Glutamatergic neuron (in vitro differentiated cells): Measurements from ENCODE around the gene TNFAIP1. TPM values are rescaled to one million over a fixed set of nuclear protein-coding genes. Genes with fewer than 3 reads are reported as not detected.

Experiments
- DNase-seq: peaks from one replicate; pipeline ENCODE4 v3.0.0; 2022
- H3K27ac Mint-ChIP-seq: one replicate; pipeline ENCODE4 v1.8.0; 2020; ENCODE audit warnings: mild to moderate bottlenecking, mixed read lengths, inconsistent platforms; ENCODE audit not compliant: unreplicated experiment
- H3K27me3 Mint-ChIP-seq: one replicate; pipeline ENCODE4 v1.8.0; 2020; ENCODE audit warnings: mild to moderate bottlenecking, moderate library complexity, mixed read lengths, inconsistent platforms; ENCODE audit not compliant: unreplicated experiment
- H3K36me3 Mint-ChIP-seq: one replicate; pipeline ENCODE4 v1.8.0; 2020; ENCODE audit warnings: mild to moderate bottlenecking, mixed read lengths, inconsistent platforms; ENCODE audit not compliant: unreplicated experiment
- H3K4me1 Mint-ChIP-seq: one replicate; pipeline ENCODE4 v1.8.0; 2020; ENCODE audit warnings: mild to moderate bottlenecking, low read depth, mixed read lengths, inconsistent platforms; ENCODE audit not compliant: unreplicated experiment
- H3K4me3 Mint-ChIP-seq: one replicate; pipeline ENCODE4 v1.8.0; 2020; ENCODE audit warnings: mild to moderate bottlenecking, mixed read lengths, inconsistent platforms; ENCODE audit not compliant: unreplicated experiment
- H3K9me3 Mint-ChIP-seq: one replicate; pipeline ENCODE4 v1.8.0; 2020; ENCODE audit warnings: mild to moderate bottlenecking, moderate library complexity, mixed read lengths, inconsistent platforms; ENCODE audit not compliant: unreplicated experiment
- total RNA-seq: library from RNA; stranded (reverse); fragmentation: NEBNext Ultra II Directional; extraction: Animal tissue kit (Norgen Biotek cat#: 25700); gene quantifications from one replicate; pipeline ENCODE4 v1.2.1, GENCODE V29; 2021; ENCODE audit not compliant: unreplicated experiment
- TF ChIP-seq, protein P1 (sequence below): fragments of 200-600 bp; sonication (generic); IDR thresholded peaks from one replicate; pipeline ENCODE4 v1.5.0; 2021; ENCODE audit not compliant: partially characterized antibody, unreplicated experiment

The TNFAIP1 gene
- total RNA-seq, 1 donor from 2014 or later: 111 TPM

DNA sequence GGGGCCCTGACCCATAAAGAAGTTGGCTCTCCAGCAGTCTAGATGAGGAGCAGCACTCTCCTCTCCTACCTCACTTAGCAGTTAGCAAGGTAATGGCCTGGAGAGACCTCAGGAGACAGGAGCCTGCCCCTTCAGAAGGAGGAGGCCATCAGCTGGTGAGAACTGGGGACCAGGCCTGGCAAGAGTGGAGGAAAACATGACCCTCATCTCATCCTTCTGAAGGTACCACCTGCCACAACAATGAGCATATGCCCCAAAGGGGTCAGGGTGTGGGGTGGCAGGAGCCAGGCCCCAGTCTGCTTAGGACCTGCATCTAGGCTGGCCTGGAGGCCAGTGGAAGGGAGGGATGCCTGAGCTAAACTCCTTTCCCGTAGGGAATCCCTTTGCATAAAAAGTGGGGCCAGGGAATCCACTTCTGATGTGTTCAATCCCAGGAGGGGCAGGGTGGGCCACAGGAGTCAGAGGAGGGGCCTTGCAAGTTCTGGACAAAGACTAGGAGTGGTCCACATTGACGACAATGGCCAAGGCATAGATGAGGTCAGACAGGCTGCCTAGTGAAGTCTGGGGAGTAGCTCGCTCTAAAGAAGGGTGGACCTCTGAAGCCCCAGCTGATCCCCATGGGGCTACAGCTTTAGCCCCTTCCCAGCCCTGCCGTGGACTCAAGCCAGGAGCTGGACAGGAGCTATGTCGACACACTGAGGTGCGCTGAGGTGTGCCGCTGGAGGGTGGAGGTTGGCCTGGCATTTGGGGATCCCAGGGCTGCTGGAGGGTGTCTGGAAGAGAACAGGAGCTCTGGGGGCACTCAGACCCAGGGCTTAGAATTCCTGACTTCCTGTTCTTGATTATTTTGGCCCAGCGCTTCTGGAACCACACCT lies 28.5 kb downstream of the TNFAIP1 start:
- Mint-ChIP-seq H3K27ac (no peak overlapping the region), H3K4me1 (no peaks in the 10 kb centered on the region), H3K36me3 (no peaks in the 10 kb centered on the region), H3K4me3 (no peak overlapping the region), H3K9me3 (no peaks in the 10 kb centered on the region), H3K27me3 (peaks cover 3% of the 10 kb centered on the region)
- TF ChIP-seq, protein P1, sequence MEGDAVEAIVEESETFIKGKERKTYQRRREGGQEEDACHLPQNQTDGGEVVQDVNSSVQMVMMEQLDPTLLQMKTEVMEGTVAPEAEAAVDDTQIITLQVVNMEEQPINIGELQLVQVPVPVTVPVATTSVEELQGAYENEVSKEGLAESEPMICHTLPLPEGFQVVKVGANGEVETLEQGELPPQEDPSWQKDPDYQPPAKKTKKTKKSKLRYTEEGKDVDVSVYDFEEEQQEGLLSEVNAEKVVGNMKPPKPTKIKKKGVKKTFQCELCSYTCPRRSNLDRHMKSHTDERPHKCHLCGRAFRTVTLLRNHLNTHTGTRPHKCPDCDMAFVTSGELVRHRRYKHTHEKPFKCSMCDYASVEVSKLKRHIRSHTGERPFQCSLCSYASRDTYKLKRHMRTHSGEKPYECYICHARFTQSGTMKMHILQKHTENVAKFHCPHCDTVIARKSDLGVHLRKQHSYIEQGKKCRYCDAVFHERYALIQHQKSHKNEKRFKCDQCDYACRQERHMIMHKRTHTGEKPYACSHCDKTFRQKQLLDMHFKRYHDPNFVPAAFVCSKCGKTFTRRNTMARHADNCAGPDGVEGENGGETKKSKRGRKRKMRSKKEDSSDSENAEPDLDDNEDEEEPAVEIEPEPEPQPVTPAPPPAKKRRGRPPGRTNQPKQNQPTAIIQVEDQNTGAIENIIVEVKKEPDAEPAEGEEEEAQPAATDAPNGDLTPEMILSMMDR: no peak
- DNase-seq: no peak

- TF ChIP-seq, protein P1: no peak
- H3K9me3 Mint-ChIP-seq: no peaks in the 10 kb centered on the region
- DNase-seq: no peak
- H3K4me1 Mint-ChIP-seq: no peaks in the 10 kb centered on the region
- H3K4me3 Mint-ChIP-seq: no peak within 1 kb of the TSS
- H3K27ac Mint-ChIP-seq: peak within 1 kb of the TSS; percentile 59
- no peaks in the 10 kb centered on the region for H3K36me3 Mint-ChIP-seq
- H3K27me3 Mint-ChIP-seq: peaks cover 4% of the 10 kb centered on the region
These were observed 29.3 kb downstream of the TNFAIP1 start, which contains the start of gene SEBOX for GRCh38 chr17:28364665-28365363. Gene SEBOX, minus strand, starts transcription at chr17:28365199. Its CDS starts 48 bp downstream, at chr17:28365151.

DNA sequence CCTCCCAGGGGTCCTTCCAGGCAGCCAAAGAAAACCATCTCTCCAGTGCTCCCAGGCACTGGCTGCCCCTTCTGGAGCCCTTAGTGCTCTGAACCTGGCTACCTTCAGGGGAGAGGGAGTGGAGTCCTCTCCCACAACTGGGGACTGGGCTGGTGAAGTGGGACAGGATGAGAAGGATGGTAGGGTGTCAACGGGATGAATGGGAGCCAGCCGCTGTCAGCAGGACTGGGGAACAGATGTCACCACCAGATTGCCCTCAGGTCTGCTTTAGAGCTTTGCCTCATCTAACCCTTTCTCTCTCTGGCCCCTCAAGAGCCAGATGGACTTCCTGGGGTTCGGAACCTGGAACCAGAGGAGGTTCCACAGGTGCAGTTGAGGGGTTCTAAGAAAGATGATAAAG lies 29.9 kb downstream of the TNFAIP1 start:
- peaks cover 2% of the 10 kb centered on the region for H3K9me3 Mint-ChIP-seq
- TF ChIP-seq, protein P1: no peak
- peak overlapping the region; percentile 59 for H3K27ac Mint-ChIP-seq
- H3K36me3 Mint-ChIP-seq: no peaks in the 10 kb centered on the region
- DNase-seq: no peak
- H3K27me3 Mint-ChIP-seq: peaks cover 9% of the 10 kb centered on the region
- peaks cover 4% of the 10 kb centered on the region for H3K4me1 Mint-ChIP-seq
- no peak overlapping the region for H3K4me3 Mint-ChIP-seq

DNA sequence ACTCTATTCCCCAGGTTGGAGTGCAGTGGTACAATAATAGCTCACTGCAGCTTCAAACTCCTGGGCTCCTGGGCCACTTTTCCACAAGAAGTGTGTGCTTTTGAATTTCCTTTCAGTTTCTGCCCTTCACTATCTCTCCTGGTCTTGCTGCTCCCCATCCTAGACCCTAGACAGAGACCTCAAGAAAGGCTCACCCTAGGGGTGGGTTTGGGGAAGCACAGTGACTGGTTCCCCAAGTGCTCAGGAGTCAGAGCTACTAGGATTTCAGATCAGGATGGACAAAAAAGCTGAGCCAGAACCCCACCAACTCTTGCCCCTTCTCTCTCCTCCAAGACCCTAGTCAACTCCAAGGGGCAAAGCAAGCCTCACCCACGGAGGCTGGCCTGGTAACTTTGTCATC lies 31.0 kb downstream of the TNFAIP1 start:
- Mint-ChIP-seq H3K27me3 (peaks cover 14% of the 10 kb centered on the region), H3K36me3 (no peaks in the 10 kb centered on the region), H3K4me1 (peaks cover 10% of the 10 kb centered on the region), H3K4me3 (no peak overlapping the region), H3K9me3 (peaks cover 8% of the 10 kb centered on the region), H3K27ac (no peak overlapping the region)
- DNase-seq: no peak
- TF ChIP-seq, protein P1: no peak
